Activated naive CD4-positive, alpha-beta T cell treated with anti-CD3 and anti-CD28 coated beads, Interleukin-2, amount 10 ng/mL, durations not matched to agents 7 days and 5 days (primary cell): ENCODE measurements around the gene GHRL.

Experiments used
- CTCF ChIA-PET: fragments of 350-600 bp; sonication (Branson Sonifier 250); formaldehyde crosslinking; loops from one replicate; lab custom pipeline; 2021; ENCODE audit warnings: antibody characterized with exemption; lab: Charles Lee
- DNase-seq: peaks from one replicate; pipeline ENCODE4 v3.0.0-alpha.2; 2020
- H3K27ac Mint-ChIP-seq: one replicate; pipeline ENCODE4 v1.8.0; 2021; ENCODE audit warnings: mild to moderate bottlenecking, moderate library complexity, mixed read lengths
- H3K27me3 Mint-ChIP-seq: one replicate; pipeline ENCODE4 v1.8.0; 2021; ENCODE audit warnings: mild to moderate bottlenecking, mixed read lengths
- H3K36me3 Mint-ChIP-seq: one replicate; pipeline ENCODE4 v1.8.0; 2021; ENCODE audit warnings: mixed read lengths
- H3K4me1 Mint-ChIP-seq: one replicate; pipeline ENCODE4 v1.8.0; 2021; ENCODE audit warnings: mixed read lengths
- H3K4me3 Mint-ChIP-seq: one replicate; pipeline ENCODE4 v1.8.0; 2021; ENCODE audit warnings: mild to moderate bottlenecking, moderate library complexity, mixed read lengths
- H3K9me3 Mint-ChIP-seq: one replicate; pipeline ENCODE4 v1.8.0; 2021; ENCODE audit warnings: mixed read lengths

GHRL gene

GRCh38 chr3:10334042-10334441, 41.3 kb upstream of the GHRL start:
- Mint-ChIP-seq H3K9me3 (no peaks in the 10 kb centered on the region), H3K27me3 (peaks cover 39% of the 10 kb centered on the region), H3K36me3 (no peaks in the 10 kb centered on the region), H3K27ac (no peak overlapping the region), H3K4me3 (no peak overlapping the region), H3K4me1 (peaks cover 14% of the 10 kb centered on the region)
- CTCF ChIA-PET: interaction anchor here (1.1 to 1.6 kb wide), 2 partner anchors 10 to 12 kb away, joined by 3 to 9 read pairs; no protein-coding TSS in a partner anchor
- DNase-seq: no peak

GRCh38 chr3:10333349-10333650, 40.6 kb upstream of the GHRL start:
- Mint-ChIP-seq H3K9me3 (no peaks in the 10 kb centered on the region), H3K27ac (no peak overlapping the region), H3K27me3 (peaks cover 46% of the 10 kb centered on the region), H3K4me1 (peaks cover 14% of the 10 kb centered on the region), H3K4me3 (no peak overlapping the region), H3K36me3 (no peaks in the 10 kb centered on the region)
- no peak for DNase-seq
- CTCF ChIA-PET: no interaction called here

GRCh38 chr3:10332481-10333348, 40.0 kb upstream of the GHRL start:
- Mint-ChIP-seq H3K4me3 (no peak overlapping the region), H3K27ac (no peak overlapping the region), H3K36me3 (no peaks in the 10 kb centered on the region), H3K27me3 (peaks cover 48% of the 10 kb centered on the region), H3K4me1 (peaks cover 14% of the 10 kb centered on the region), H3K9me3 (no peaks in the 10 kb centered on the region)
- CTCF ChIA-PET: no interaction called here
- no peak for DNase-seq

- no peaks in the 10 kb centered on the region for H3K9me3 Mint-ChIP-seq
- CTCF ChIA-PET: interaction anchor here (1.6 kb wide), 1 partner anchor 13 kb away, joined by 8 read pairs; no protein-coding TSS in a partner anchor
- H3K27me3 Mint-ChIP-seq: peaks cover 57% of the 10 kb centered on the region
- H3K27ac Mint-ChIP-seq: no peak overlapping the region
- H3K36me3 Mint-ChIP-seq: no peaks in the 10 kb centered on the region
- H3K4me3 Mint-ChIP-seq: no peak overlapping the region
- peaks cover 14% of the 10 kb centered on the region for H3K4me1 Mint-ChIP-seq
- DNase-seq: no peak
These were observed 38.6 kb upstream of the GHRL start for GRCh38 chr3:10331320-10331719.

- H3K36me3 Mint-ChIP-seq: no peaks in the 10 kb centered on the region
- peaks cover 65% of the 10 kb centered on the region for H3K27me3 Mint-ChIP-seq
- CTCF ChIA-PET: interaction anchor here (1.6 to 1.9 kb wide), 2 partner anchors 9 to 14 kb away, joined by 5 to 8 read pairs; no protein-coding TSS in a partner anchor
These were observed 37.6 kb upstream of the GHRL start for GRCh38 chr3:10330319-10330718.

GRCh38 chr3:10329495-10330015, 36.8 kb upstream of the GHRL start:
- Mint-ChIP-seq H3K9me3 (no peaks in the 10 kb centered on the region), H3K4me3 (no peak overlapping the region), H3K36me3 (no peaks in the 10 kb centered on the region), H3K27me3 (peaks cover 62% of the 10 kb centered on the region), H3K27ac (no peak overlapping the region), H3K4me1 (peaks cover 7% of the 10 kb centered on the region)
- CTCF ChIA-PET: interaction anchor here (1.9 kb wide), 1 partner anchor 10 kb away, joined by 5 read pairs; no protein-coding TSS in a partner anchor
- no peak for DNase-seq

More at GRCh38 chr3:10330319-10330718, 37.6 kb upstream of the GHRL start:
- H3K27ac Mint-ChIP-seq: no peak overlapping the region
- H3K4me1 Mint-ChIP-seq: peaks cover 13% of the 10 kb centered on the region
- no peak for DNase-seq
- H3K9me3 Mint-ChIP-seq: no peaks in the 10 kb centered on the region
- no peak overlapping the region for H3K4me3 Mint-ChIP-seq

GRCh38 chr3:10328460-10329071, 35.8 kb upstream of the GHRL start:
- peaks cover 60% of the 10 kb centered on the region for H3K27me3 Mint-ChIP-seq
- peaks cover 7% of the 10 kb centered on the region for H3K4me1 Mint-ChIP-seq
- CTCF ChIA-PET: no interaction called here
- H3K9me3 Mint-ChIP-seq: no peaks in the 10 kb centered on the region
- no peak overlapping the region for H3K4me3 Mint-ChIP-seq
- DNase-seq: no peak
- H3K27ac Mint-ChIP-seq: no peak overlapping the region
- H3K36me3 Mint-ChIP-seq: no peaks in the 10 kb centered on the region

- Mint-ChIP-seq H3K36me3 (no peaks in the 10 kb centered on the region), H3K4me3 (no peak overlapping the region), H3K9me3 (no peaks in the 10 kb centered on the region), H3K27me3 (peaks cover 59% of the 10 kb centered on the region), H3K4me1 (no peaks in the 10 kb centered on the region), H3K27ac (no peak overlapping the region)
- CTCF ChIA-PET: no interaction called here
- DNase-seq: no peak
These were observed 34.8 kb upstream of the GHRL start for GRCh38 chr3:10327592-10327991.

- H3K9me3 Mint-ChIP-seq: no peaks in the 10 kb centered on the region
- H3K4me3 Mint-ChIP-seq: no peak overlapping the region
- H3K36me3 Mint-ChIP-seq: no peaks in the 10 kb centered on the region
- CTCF ChIA-PET: interaction anchor here (0.7 to 3.4 kb wide), 12 partner anchors 9 to 500 kb away, joined by 3 to 24 read pairs (median 3); partner anchors contain the start of gene CRELD1
- no peak overlapping the region for H3K27ac Mint-ChIP-seq
- peak; percentile 47 for DNase-seq
- peaks cover 18% of the 10 kb centered on the region for H3K27me3 Mint-ChIP-seq
- H3K4me1 Mint-ChIP-seq: peaks cover 24% of the 10 kb centered on the region
These were observed 29.6 kb upstream of the GHRL start for GRCh38 chr3:10322352-10322710.

- peak overlapping the region; percentile 88 for H3K4me3 Mint-ChIP-seq
- peak overlapping the region; percentile 58 for H3K27ac Mint-ChIP-seq
- H3K9me3 Mint-ChIP-seq: no peaks in the 10 kb centered on the region
- no peak for DNase-seq
- no peaks in the 10 kb centered on the region for H3K36me3 Mint-ChIP-seq
- H3K4me1 Mint-ChIP-seq: peaks cover 24% of the 10 kb centered on the region
- peaks cover 17% of the 10 kb centered on the region for H3K27me3 Mint-ChIP-seq
- CTCF ChIA-PET: interaction anchor here (0.7 to 3.4 kb wide), 12 partner anchors 9 to 493 kb away, joined by 3 to 24 read pairs (median 3); partner anchors contain the start of gene CRELD1
These were observed 29.0 kb upstream of the GHRL start for GRCh38 chr3:10321630-10322351.

- H3K9me3 Mint-ChIP-seq: no peaks in the 10 kb centered on the region
- peaks cover 4% of the 10 kb centered on the region for H3K36me3 Mint-ChIP-seq
- H3K4me3 Mint-ChIP-seq: peak overlapping the region; percentile 88
- no peak for DNase-seq
- H3K4me1 Mint-ChIP-seq: peaks cover 24% of the 10 kb centered on the region
- H3K27ac Mint-ChIP-seq: peak overlapping the region; percentile 89
- CTCF ChIA-PET: interaction anchor here (0.6 to 3.4 kb wide), 4 partner anchors 9 to 958 kb away, joined by 3 to 24 read pairs (median 3); partner anchors contain the start of genes CRELD1 and THUMPD3
- peaks cover 4% of the 10 kb centered on the region for H3K27me3 Mint-ChIP-seq
These were observed 27.6 kb upstream of the GHRL start for GRCh38 chr3:10320320-10320677.

- no peak for DNase-seq
These were observed 27.1 kb upstream of the GHRL start for GRCh38 chr3:10319804-10320203.

GRCh38 chr3:10319251-10319650, 26.5 kb upstream of the GHRL start:
- no peak for DNase-seq
- CTCF ChIA-PET: no interaction called here
- Mint-ChIP-seq H3K27ac (peak overlapping the region; percentile 69), H3K4me3 (peak overlapping the region; percentile 88), H3K4me1 (peaks cover 24% of the 10 kb centered on the region), H3K27me3 (peaks cover 1% of the 10 kb centered on the region), H3K36me3 (peaks cover 11% of the 10 kb centered on the region), H3K9me3 (no peaks in the 10 kb centered on the region)

More at GRCh38 chr3:10319804-10320203, 27.1 kb upstream of the GHRL start:
- H3K9me3 Mint-ChIP-seq: no peaks in the 10 kb centered on the region
- peaks cover 24% of the 10 kb centered on the region for H3K4me1 Mint-ChIP-seq
- H3K27me3 Mint-ChIP-seq: peaks cover 4% of the 10 kb centered on the region
- peak overlapping the region; percentile 89 for H3K27ac Mint-ChIP-seq
- H3K36me3 Mint-ChIP-seq: peaks cover 7% of the 10 kb centered on the region
- CTCF ChIA-PET: interaction anchor here (1.1 to 3.4 kb wide), 2 partner anchors 8 to 388 kb away, joined by 3 to 24 read pairs; partner anchors contain the start of gene CRELD1
- peak overlapping the region; percentile 88 for H3K4me3 Mint-ChIP-seq

GRCh38 chr3:10317961-10318350, 25.2 kb upstream of the GHRL start:
- no peak overlapping the region for H3K27ac Mint-ChIP-seq
- no peak overlapping the region for H3K4me3 Mint-ChIP-seq
- H3K27me3 Mint-ChIP-seq: no peaks in the 10 kb centered on the region
- CTCF ChIA-PET: no interaction called here
- peaks cover 19% of the 10 kb centered on the region for H3K36me3 Mint-ChIP-seq
- H3K9me3 Mint-ChIP-seq: no peaks in the 10 kb centered on the region
- DNase-seq: no peak
- H3K4me1 Mint-ChIP-seq: peaks cover 24% of the 10 kb centered on the region
